Mucosa of rectum (tissue), 2 donors: ENCODE data around the gene SHC3.

ENCODE experiments used
- H3K27ac ChIP-seq, 2 donors: one replicate each; pipeline ENCODE4 v1.7.0; 2013; ENCODE audit warnings: inconsistent platforms in 2 of 2, low read depth in 2 of 2, low read length in 2 of 2
- H3K27me3 ChIP-seq, 2 donors: one replicate each; pipeline ENCODE4 v1.7.0; 2013; ENCODE audit warnings: low read length in 2 of 2; ENCODE audit not compliant: control insufficient read depth in 2 of 2, insufficient read depth in 2 of 2
- H3K36me3 ChIP-seq, 2 donors: one replicate each; pipeline ENCODE4 v1.7.0; 2013; ENCODE audit warnings: low read length in 2 of 2; ENCODE audit not compliant: control insufficient read depth in 2 of 2, insufficient read depth in 2 of 2
- H3K4me1 ChIP-seq, 2 donors: one replicate each; pipeline ENCODE4 v1.7.0; 2013; ENCODE audit warnings: low read length in 2 of 2, mild to moderate bottlenecking in 1 of 2; ENCODE audit not compliant: control insufficient read depth in 2 of 2, insufficient read depth in 2 of 2
- H3K4me3 ChIP-seq, 2 donors: one replicate each; pipeline ENCODE4 v1.7.0; 2013; ENCODE audit warnings: low read length in 2 of 2
- H3K9ac ChIP-seq, 2 donors: one replicate each; pipeline ENCODE4 v1.7.0; 2013; ENCODE audit warnings: low read length in 2 of 2, low read depth in 1 of 2, mild to moderate bottlenecking in 1 of 2
- H3K9me3 ChIP-seq, 2 donors: one replicate each; pipeline ENCODE4 v1.7.0; 2013; ENCODE audit warnings: low read length in 2 of 2; ENCODE audit not compliant: control insufficient read depth in 2 of 2
- donor health status: healthy.
- donor health status: Normal muscosa, but diverticular disease.

The SHC3 gene

DNA sequence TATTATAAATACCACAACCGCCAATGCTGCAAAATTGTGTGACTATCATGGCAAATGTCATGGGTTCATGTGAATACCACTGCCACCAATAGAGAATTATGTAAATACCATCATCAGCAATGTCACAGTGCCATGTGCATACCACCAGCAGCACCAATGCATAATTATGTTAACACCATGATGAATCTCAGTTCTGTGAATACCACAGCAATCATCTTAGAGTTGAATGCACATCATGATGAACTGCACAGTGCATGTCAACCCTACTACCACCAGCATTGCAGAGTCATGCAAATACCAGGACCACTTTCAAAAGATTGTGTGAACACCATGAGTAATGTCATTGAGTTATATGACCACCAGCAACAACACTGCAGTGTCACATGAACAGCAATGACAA is 63.2 kb downstream of the SHC3 start:
- H3K9me3 ChIP-seq = no peaks in the 10 kb centered on the region
- no peaks in the 10 kb centered on the region for H3K27me3 ChIP-seq
- no peaks in the 10 kb centered on the region for H3K36me3 ChIP-seq
- no peak overlapping the region for H3K27ac ChIP-seq
- no peaks in the 10 kb centered on the region for H3K4me1 ChIP-seq
- H3K9ac ChIP-seq = no peak overlapping the region
- H3K4me3 ChIP-seq = no peak overlapping the region

DNA sequence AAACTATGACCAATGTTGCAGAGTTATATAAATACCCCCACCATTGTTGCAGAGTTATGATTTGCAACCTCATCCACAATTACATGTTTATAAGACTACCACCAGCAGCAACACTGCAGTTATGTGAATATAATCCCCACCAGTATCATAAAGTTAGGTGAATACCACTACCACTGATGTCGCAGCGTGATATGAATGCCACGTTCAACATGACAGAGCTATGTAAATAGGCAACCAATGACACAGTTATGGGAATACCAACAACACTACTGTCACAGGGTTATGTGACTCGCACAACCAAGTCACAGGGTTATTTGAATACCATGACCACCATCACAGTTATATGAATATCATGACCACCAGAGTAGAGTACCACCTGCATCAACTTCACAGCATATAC is 63.9 kb downstream of the SHC3 start:
- H3K27me3 ChIP-seq = no peaks in the 10 kb centered on the region
- no peaks in the 10 kb centered on the region for H3K36me3 ChIP-seq
- no peak overlapping the region for H3K4me3 ChIP-seq
- no peak overlapping the region for H3K9ac ChIP-seq
- no peaks in the 10 kb centered on the region for H3K9me3 ChIP-seq
- no peaks in the 10 kb centered on the region for H3K4me1 ChIP-seq
- H3K27ac ChIP-seq = no peak overlapping the region

DNA sequence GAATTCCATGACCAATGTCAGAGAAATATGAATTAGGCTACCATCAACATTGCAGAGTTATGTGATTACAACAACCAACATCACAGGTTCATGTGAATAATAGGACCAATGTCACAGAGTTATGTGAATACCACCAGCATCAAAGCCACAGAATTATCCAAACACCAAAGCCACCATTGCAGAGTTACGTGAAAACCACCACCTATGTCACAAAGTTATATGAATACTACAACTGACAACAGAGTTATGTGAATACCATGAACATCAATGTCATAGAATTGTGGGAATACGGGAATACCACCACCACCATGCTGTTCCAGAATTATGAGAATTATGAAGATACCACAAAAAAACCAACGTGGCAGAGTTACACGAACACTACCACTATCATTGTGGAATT is 64.8 kb downstream of the SHC3 start:
- H3K4me3 ChIP-seq = no peak overlapping the region
- no peaks in the 10 kb centered on the region for H3K27me3 ChIP-seq
- H3K4me1 ChIP-seq = no peaks in the 10 kb centered on the region
- H3K9me3 ChIP-seq = no peaks in the 10 kb centered on the region
- H3K36me3 ChIP-seq = no peaks in the 10 kb centered on the region
- H3K9ac ChIP-seq = no peak overlapping the region
- no peak overlapping the region for H3K27ac ChIP-seq

DNA sequence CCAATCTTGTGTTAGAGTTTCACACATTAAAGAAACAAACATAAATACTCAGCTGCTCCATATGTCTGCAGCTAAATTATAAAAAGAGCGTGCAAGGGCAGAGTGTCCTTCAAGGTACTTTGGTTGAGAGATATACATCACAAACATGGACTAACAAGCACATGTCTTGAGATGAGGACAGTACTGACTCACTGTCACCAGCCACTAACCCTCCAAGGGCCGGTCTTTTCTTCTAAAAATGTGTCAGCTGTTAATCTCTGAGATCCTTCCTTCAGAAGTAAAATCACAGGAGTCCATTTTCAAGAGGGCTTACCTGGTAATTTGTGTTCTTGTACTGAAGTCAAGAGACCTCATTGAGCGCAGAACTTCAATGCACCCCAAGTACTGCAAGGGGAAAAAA is 66.4 kb downstream of the SHC3 start:
- Histone ChIP-seq H3K36me3 (no peaks in the 10 kb centered on the region), H3K27ac (no peak overlapping the region), H3K9ac (no peak overlapping the region), H3K4me1 (no peaks in the 10 kb centered on the region), H3K4me3 (no peak overlapping the region), H3K27me3 (no peaks in the 10 kb centered on the region), H3K9me3 (no peaks in the 10 kb centered on the region)

DNA sequence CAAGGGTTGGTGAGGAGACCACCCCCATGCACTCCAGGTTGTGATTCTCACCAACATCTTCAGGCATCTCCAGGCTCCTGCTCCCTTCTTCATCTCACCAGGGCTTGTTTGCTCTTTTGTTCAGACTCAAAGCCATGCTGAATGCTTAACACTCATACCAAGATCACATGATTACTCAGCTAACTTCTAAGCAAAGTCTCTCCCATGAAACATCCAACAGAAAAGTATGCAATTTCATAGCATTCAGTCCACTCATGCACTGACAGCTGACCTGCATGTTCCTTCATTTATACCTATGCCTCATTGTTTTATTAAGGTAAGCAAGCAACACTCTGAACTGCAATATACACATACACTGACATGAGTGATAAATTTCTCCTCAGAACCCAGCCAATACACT is 69.0 kb downstream of the SHC3 start:
- no peaks in the 10 kb centered on the region for H3K27me3 ChIP-seq
- H3K9ac ChIP-seq = no peak overlapping the region
- no peaks in the 10 kb centered on the region for H3K4me1 ChIP-seq
- no peak overlapping the region for H3K4me3 ChIP-seq
- H3K27ac ChIP-seq = no peak overlapping the region
- no peaks in the 10 kb centered on the region for H3K36me3 ChIP-seq
- no peaks in the 10 kb centered on the region for H3K9me3 ChIP-seq

DNA sequence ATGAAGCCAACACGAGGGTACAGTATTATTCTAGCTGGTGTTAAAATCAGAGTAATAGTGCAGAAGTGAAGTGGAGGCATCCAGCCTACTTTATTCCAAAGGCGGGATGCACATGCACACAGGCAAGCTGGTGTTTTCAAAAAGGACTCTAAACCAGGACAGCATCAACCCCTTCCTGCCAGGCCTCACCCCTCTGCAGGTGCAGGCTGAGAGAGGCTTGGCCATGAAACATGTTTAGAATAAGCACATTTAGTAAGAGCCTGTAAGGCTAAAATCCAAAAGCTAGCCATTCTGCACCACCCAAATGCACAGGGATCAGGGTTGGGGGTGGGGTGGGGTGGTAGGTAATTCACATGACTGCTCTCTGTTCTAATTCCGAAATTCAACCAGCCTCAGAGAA is 71.2 kb downstream of the SHC3 start:
- H3K9ac ChIP-seq = no peak overlapping the region
- no peaks in the 10 kb centered on the region for H3K4me1 ChIP-seq
- no peak overlapping the region for H3K4me3 ChIP-seq
- H3K27me3 ChIP-seq = no peaks in the 10 kb centered on the region
- no peak overlapping the region for H3K27ac ChIP-seq
- no peaks in the 10 kb centered on the region for H3K9me3 ChIP-seq
- no peaks in the 10 kb centered on the region for H3K36me3 ChIP-seq

DNA sequence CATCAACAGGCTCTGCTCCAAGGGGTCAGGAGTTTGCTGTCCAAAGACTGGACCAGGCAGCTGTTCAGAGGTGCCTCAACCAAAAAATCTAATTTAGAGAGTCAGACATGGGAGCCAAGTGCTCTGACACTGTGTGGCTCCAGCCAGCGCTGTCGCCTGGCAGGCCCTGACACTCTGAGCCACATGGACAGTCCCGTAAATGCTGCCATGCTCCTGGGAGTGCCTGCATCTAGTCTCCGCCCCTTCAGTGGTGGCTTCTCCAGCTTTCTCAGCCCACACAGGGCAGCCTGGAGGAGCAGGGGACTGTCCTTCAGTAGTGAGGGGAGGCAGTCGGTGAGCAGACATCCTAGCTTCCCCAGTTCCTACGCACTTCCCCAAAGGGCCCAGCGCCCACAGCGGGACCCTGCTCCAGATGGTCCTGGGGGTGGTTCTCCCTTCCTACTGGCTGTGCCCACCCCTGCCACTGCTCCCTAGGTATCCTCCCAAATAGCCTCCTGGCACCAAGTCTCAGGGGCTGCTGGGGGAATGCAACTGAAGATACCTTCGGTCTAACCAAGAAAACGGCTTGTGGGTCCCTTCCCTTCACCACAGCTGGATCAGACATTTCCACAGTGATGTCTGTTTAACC is 72.3 kb downstream of the SHC3 start:
- no peak overlapping the region for H3K27ac ChIP-seq
- H3K4me1 ChIP-seq = no peaks in the 10 kb centered on the region

DNA sequence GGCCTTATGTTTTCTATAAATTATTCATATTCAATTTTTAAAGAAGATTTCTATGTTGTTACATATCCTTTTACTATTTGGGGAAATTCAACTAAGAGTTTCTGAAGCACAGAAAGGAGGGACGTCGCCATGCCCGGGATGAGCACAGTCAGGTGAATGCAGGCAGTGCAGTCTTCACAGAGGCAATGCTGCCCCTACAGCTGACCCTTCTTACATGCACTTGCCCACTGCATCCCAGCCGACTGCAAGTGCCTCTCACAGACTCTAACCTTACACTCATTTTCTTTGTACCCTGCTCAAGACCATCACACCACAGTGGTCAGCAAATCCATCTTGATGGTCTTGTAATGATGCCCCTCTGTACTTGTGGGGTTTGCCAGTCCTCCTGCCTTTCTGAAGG is 73.8 kb downstream of the SHC3 start:
- Histone ChIP-seq H3K36me3 (no peaks in the 10 kb centered on the region), H3K27ac (no peak overlapping the region), H3K9ac (no peak overlapping the region), H3K4me1 (no peaks in the 10 kb centered on the region), H3K9me3 (no peaks in the 10 kb centered on the region), H3K27me3 (no peaks in the 10 kb centered on the region), H3K4me3 (no peak overlapping the region)

More for the DNA sequence above, 72.3 kb downstream of the SHC3 start:
- Histone ChIP-seq H3K36me3 (no peaks in the 10 kb centered on the region), H3K9me3 (no peaks in the 10 kb centered on the region), H3K9ac (no peak overlapping the region), H3K4me3 (no peak overlapping the region), H3K27me3 (no peaks in the 10 kb centered on the region)

DNA sequence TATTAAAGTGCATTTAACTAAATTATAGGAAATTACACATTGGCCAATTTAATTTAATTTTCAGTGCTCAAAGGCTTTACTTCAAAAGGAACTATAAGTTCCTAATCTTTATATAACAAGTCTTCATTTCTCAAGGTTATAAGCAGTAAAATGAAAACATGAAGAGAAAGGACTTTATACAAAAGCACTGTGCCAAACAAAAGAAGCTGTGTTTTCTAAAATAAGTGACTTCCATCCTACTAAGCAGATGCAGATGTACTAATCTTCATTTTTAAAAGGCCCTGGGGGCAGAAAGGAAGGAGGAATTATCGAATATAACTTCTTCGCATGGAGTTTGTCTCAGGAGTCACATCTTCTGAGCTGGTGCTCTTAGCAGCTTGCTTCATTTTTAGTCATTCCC is 81.4 kb downstream of the SHC3 start:
- H3K9ac ChIP-seq = no peak overlapping the region
- H3K4me1 ChIP-seq = no peaks in the 10 kb centered on the region
- H3K9me3 ChIP-seq = no peaks in the 10 kb centered on the region
- H3K4me3 ChIP-seq = no peak overlapping the region
- no peak overlapping the region for H3K27ac ChIP-seq
- H3K27me3 ChIP-seq = no peaks in the 10 kb centered on the region
- no peaks in the 10 kb centered on the region for H3K36me3 ChIP-seq

DNA sequence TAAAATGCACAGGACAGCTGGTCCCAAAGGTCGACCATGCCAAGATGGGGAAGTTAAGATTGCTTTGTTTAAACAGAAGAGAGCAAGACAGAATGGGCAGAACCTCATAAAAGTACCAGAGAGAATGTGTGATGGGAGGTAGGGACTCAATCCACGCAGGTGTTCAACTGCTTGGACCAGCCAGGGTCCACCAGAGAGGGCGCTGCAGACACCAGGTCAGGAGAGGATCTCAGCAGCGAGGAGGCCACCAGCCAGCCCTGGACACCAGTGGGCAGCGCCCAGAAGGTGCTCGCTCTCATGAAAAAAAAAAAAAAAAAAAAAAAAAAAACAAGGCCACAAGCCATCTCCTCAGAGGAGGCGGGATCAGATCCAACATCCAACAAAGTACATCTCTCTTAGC is 81.8 kb downstream of the SHC3 start:
- no peaks in the 10 kb centered on the region for H3K27me3 ChIP-seq
- no peaks in the 10 kb centered on the region for H3K36me3 ChIP-seq
- no peaks in the 10 kb centered on the region for H3K9me3 ChIP-seq
- H3K4me3 ChIP-seq = no peak overlapping the region
- no peak overlapping the region for H3K9ac ChIP-seq
- no peaks in the 10 kb centered on the region for H3K4me1 ChIP-seq
- H3K27ac ChIP-seq = no peak overlapping the region
